NB4 (cell line): ENCODE data around the gene TCF4.

ENCODE experiments used
- CTCF ChIP-seq: IDR thresholded peaks from one replicate; pipeline ENCODE4 v1.5.1; 2012; ENCODE audit warnings: low read depth, low read length
- POLR2A ChIP-seq: IDR thresholded peaks from 2 replicates; pipeline ENCODE4 v1.6.1; 2011; ENCODE audit warnings: mild to moderate bottlenecking; ENCODE audit not compliant: insufficient read length; ENCODE audit errors: extremely low read depth

GRCh38 chr18:55256929-55257289 is 331.1 kb downstream of the TCF4 start:
- TF ChIP-seq POLR2A (no peak), CTCF (no peak)
